Adrenal gland (tissue), 12 donors: ENCODE results near the gene CACNB3. TPM values are rescaled to one million over a fixed set of nuclear protein-coding genes. Genes with fewer than 3 reads are reported as not detected.
"Not testable (repeated sequence)": the region's sequence is repeated elsewhere in the genome, so short reads cannot be mapped to it uniquely, and the experiment has no call there.

Source experiments
- DNase-seq, 7 donors: peaks; one replicate each; pipeline ENCODE4 v3.0.0-alpha.2; 2019 to 2020
- H3K27ac ChIP-seq, 5 donors: fragments of 200-600 bp; sonication (generic) in 4 of 5; 1 replicate in 3 of 5; 2 replicates in 2 of 5; pipeline versions ENCODE4 v1.5.1 to v1.8.0; 2016 to 2020; ENCODE audit warnings: mild to moderate bottlenecking in 1 of 5
- H3K27me3 ChIP-seq: fragments of 200-600 bp; 2 replicates; pipeline ENCODE4 v1.8.0; 2021
- H3K36me3 ChIP-seq, 2 donors: fragments of 200-600 bp; replicated peaks in 1 of 2; 1 replicate in 1 of 2; 2 replicates in 1 of 2; pipeline versions ENCODE4 v1.5.1 to v1.8.0; 2018 to 2022
- H3K4me1 ChIP-seq, 2 donors: fragments of 200-600 bp; replicated peaks in 1 of 2; 1 replicate in 1 of 2; 2 replicates in 1 of 2; pipeline versions ENCODE4 v1.5.1 to v1.8.0; 2018 to 2021
- H3K4me3 ChIP-seq, 4 donors: fragments of 200-600 bp; sonication (generic) in 3 of 4; one replicate each; pipeline ENCODE4 v1.5.1; 2016 to 2018
- H3K9me3 ChIP-seq, 3 donors: fragments of 200-600 bp; sonication (generic) in 1 of 3; replicated peaks in 1 of 3; 1 replicate in 2 of 3; 2 replicates in 1 of 3; pipeline versions ENCODE4 v1.5.1 to v1.8.0; 2016 to 2021
- POLR2A ChIP-seq, 2 donors: fragments of 450-650 bp; IDR thresholded peaks; one replicate each; pipeline ENCODE4 v1.6.1; 2017; ENCODE audit warnings: antibody characterized with exemption in 2 of 2, mild to moderate bottlenecking in 2 of 2, moderate library complexity in 1 of 2
- WGBS, 4 donors: extraction: QIAGEN DNeasy Blood & Tissue Kit in 2 of 4; methylation state at CpG; one replicate each; pipeline versions ENCODE4 v1.1.5 to v1.1.7; 2013 to 2017; 5-methylcytosine and 5-hydroxymethylcytosine counted together
- intact Hi-C, 2 donors: fragments of 100-400 bp; cut with DNase I; formaldehyde crosslinking; loops; one replicate each; pipeline versions ENCODE4 v1.14.1 to v1.15.0; 2022 to 2023
- polyA plus RNA-seq, 3 donors: library from polyadenylated mRNA; stranded (reverse); fragments of 200-250 nt in 2 of 3; fragments of 350-450 nt in 1 of 3; fragmentation: Illumina TruSeq in 1 of 3; extraction: RNeasy Lipid Tissue Mini Kit (QIAGEN cat#74804) in 1 of 3; gene quantifications; one replicate each; pipeline ENCODE4 v1.2.3, GENCODE V29; 2013 to 2014
- total RNA-seq, 9 donors: library from RNA; depleted of rRNA in 4 of 9; stranded (reverse); fragments of >200 nt in 4 of 9; fragments of 120-200 nt in 1 of 9; fragmentation: NEBNext Ultra II Directional in 1 of 9; extraction: Animal tissue kit (Norgen Biotek cat#: 25700) in 1 of 9; gene quantifications; one replicate each; pipeline versions ENCODE4 v1.1.0 to v1.2.4, GENCODE V29; 2013 to 2023
- TF ChIP-seq, protein P1 (sequence below), 6 experiments: fragments of 450-650 bp in 4 of 6; fragments of 200-600 bp in 2 of 6; sonication (generic) in 1 of 6; IDR thresholded peaks; 1 replicate in 5 of 6; 2 replicates in 1 of 6; pipeline versions ENCODE4 v1.5.1 to v1.8.0; 2016 to 2021; ENCODE audit warnings: antibody characterized with exemption in 6 of 6, mild to moderate bottlenecking in 2 of 6, moderate library complexity in 1 of 6
- donor health status: healthy with polysubstance abuse.
- donor health status: Bipolar disorder and iron deficiency.
- donor health status: DM: yes; HTN: yes; CAD: no.
- donor health status: DM: no; HTN: no; CAD: no.
- donor health status: DM: no; HTN: no; CAD: no.
- donor health status: DM: yes; HTN: yes; CAD: no.

Gene CACNB3
- total and polyA plus RNA-seq, 12 donors = 3.9 to 19.5 (median 6.0) TPM

DNA sequence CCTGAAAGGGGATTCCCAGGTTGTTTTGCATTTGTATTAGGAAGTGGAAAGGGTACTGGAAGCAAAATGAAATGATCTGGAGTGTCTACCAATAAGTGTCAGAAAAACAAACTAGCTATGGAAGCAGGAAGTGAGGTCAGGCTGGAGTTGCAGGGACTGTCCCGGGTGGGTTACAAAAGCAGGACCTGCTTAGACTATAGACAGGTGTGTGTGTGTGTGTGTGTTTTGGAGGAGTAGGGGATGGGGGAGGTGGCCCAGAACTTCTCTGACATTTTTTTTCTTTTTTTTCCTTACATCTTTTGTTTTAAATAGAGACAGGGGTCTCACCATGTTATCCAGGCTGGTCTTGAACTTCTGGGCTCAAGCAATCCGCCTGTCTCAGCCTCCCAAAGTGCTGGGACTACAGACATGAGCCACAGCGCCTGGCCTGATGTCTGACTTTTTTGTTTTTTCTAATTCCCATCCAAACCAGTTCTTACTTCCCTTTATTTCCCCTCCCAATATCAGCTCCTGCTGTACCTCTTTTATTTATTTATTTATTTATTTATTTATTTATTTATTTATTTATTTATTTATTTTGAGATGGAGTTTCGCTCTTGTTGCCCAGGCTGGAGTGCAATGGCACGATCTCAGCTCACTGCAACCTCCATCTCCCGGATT, 47.9 kb downstream of the CACNB3 start:
- peaks cover 3% of the 10 kb centered on the region for H3K27me3 ChIP-seq
- H3K4me3 ChIP-seq = peak overlapping the region in 3 of 4 donors; percentile 36 to 68 (median 36)
- H3K4me1 ChIP-seq = peaks cover 0 to 5% of the 10 kb centered on the region in 2 donors
- H3K27ac ChIP-seq = no peak overlapping the region
- no peaks in the 10 kb centered on the region for H3K9me3 ChIP-seq
- DNase-seq = no peak
- 69 to 73% (median 71%) methylated on average over 6 of the region's 6 CpGs for WGBS, 4 donors
- H3K36me3 ChIP-seq = no peaks in the 10 kb centered on the region
- intact Hi-C loops = no loop called here
- TF ChIP-seq, protein P1, sequence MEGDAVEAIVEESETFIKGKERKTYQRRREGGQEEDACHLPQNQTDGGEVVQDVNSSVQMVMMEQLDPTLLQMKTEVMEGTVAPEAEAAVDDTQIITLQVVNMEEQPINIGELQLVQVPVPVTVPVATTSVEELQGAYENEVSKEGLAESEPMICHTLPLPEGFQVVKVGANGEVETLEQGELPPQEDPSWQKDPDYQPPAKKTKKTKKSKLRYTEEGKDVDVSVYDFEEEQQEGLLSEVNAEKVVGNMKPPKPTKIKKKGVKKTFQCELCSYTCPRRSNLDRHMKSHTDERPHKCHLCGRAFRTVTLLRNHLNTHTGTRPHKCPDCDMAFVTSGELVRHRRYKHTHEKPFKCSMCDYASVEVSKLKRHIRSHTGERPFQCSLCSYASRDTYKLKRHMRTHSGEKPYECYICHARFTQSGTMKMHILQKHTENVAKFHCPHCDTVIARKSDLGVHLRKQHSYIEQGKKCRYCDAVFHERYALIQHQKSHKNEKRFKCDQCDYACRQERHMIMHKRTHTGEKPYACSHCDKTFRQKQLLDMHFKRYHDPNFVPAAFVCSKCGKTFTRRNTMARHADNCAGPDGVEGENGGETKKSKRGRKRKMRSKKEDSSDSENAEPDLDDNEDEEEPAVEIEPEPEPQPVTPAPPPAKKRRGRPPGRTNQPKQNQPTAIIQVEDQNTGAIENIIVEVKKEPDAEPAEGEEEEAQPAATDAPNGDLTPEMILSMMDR (IDR thresholded peaks at IDR 0.05) = no peak
- TF ChIP-seq POLR2A (IDR thresholded peaks at IDR 0.05) = no peak

DNA sequence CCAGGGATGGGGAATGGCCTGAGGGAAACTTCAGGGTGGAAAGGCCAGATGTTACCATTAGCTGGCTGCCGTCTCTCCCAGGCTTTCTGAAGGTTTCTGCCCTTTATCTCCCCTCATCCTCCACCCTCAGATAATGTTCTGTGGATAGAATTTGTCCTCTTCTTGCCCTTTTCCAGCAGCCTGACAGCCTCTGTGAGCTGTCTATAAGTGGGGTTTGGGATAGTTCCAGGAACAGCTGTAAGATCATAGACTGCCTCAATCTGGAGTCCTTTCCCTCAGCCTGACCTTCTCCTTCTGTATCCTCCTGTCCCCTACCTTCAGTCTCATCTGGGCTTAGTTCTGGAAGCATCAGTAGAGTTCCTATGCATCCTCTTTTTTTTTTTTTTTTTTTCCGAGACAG, 50.2 kb downstream of the CACNB3 start:
- no peak overlapping the region for H3K27ac ChIP-seq
- peaks cover 0 to 5% of the 10 kb centered on the region in 2 donors for H3K4me1 ChIP-seq
- no peaks in the 10 kb centered on the region for H3K36me3 ChIP-seq
- WGBS, 4 donors = 70 to 86% (median 83%) methylated on average over 2 of the region's 2 CpGs
- TF ChIP-seq POLR2A (IDR thresholded peaks at IDR 0.05) = no peak
- TF ChIP-seq, protein P1 (IDR thresholded peaks at IDR 0.05) = no peak
- no peaks in the 10 kb centered on the region for H3K9me3 ChIP-seq
- no peak overlapping the region for H3K4me3 ChIP-seq
- no peaks in the 10 kb centered on the region for H3K27me3 ChIP-seq
- intact Hi-C loops = no loop called here
- no peak for DNase-seq

DNA sequence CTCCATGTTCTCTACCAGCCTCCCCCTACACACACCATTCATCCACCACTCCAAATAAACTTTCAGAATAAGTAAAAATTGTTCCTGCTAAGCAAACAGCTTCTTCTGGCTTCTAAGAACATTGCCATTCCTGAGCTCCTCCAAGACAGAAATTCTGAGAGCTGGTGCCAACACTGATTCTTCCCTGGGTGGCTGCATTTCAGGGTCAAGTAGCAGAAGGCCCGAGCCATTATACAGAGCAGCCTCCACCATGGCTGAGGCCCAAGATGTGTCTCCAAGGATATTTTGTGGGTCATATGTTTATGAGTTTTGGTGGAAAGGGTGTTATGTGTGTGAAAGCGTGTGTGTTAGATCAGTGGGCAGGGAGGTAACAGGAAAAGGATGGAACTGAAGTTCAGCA, 50.9 kb downstream of the CACNB3 start:
- TF ChIP-seq, protein P1 (IDR thresholded peaks at IDR 0.05) = no peak
- TF ChIP-seq POLR2A (IDR thresholded peaks at IDR 0.05) = no peak
- H3K9me3 ChIP-seq = no peaks in the 10 kb centered on the region
- no peaks in the 10 kb centered on the region for H3K27me3 ChIP-seq
- H3K4me1 ChIP-seq = peaks cover 0 to 5% of the 10 kb centered on the region in 2 donors
- 66 to 81% (median 73%) methylated on average over 2 of the region's 2 CpGs for WGBS, 4 donors
- intact Hi-C loops = no loop called here
- H3K4me3 ChIP-seq = no peak overlapping the region
- H3K27ac ChIP-seq = no peak overlapping the region
- H3K36me3 ChIP-seq = no peaks in the 10 kb centered on the region
- no peak for DNase-seq

DNA sequence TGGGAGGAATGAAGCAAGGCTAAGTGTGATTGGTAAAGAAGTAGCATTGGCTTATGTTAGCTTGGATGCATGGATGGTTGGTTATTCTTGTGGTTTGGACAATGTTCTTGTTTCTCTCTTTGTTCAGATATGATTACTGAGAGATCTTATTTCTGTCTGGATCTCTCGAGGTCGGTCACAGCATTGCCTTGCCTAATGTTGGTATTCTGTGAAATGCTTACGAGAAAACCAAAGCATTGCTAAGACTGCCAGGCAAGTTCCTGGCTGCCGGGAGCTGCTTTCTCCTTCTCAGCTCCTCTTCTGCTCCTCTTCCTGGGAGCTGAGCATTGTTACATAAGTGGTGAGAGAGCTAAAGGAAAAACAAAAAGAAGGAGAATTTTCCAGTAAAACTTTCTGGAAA, 54.8 kb downstream of the CACNB3 start:
- Histone ChIP-seq H3K27ac (no peak overlapping the region), H3K4me1 (no peaks in the 10 kb centered on the region), H3K4me3 (no peak overlapping the region), H3K27me3 (no peaks in the 10 kb centered on the region), H3K36me3 (no peaks in the 10 kb centered on the region), H3K9me3 (no peaks in the 10 kb centered on the region)
- TF ChIP-seq, protein P1 (IDR thresholded peaks at IDR 0.05) = no peak
- TF ChIP-seq POLR2A (IDR thresholded peaks at IDR 0.05) = no peak
- intact Hi-C loops = no loop called here
- WGBS, 4 donors = 75 to 84% (median 81%) methylated on average over 4 of the region's 4 CpGs
- no peak for DNase-seq

DNA sequence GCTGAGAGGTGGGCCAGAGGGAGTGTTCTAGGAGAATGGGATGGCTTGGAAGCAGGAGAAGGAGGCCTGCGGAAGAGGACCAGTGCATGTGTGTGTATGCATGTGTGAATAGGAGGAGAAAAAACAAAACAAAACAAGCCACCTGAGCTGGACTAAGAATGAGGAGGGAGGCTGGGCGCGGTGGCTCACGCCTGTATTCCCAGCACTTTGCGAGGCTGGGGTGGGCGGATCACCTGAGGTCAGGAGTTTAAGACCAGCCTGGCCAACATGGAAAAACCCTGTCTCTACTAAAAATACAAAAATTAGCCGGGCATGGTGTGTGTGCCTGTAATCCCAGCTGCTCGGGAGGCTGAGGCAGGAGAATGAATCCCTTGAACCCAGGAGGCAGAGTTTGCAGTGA, 55.2 kb downstream of the CACNB3 start:
- H3K4me1 ChIP-seq, H3K27me3 ChIP-seq, H3K36me3 ChIP-seq, H3K4me3 ChIP-seq, DNase-seq, H3K9me3 ChIP-seq, H3K27ac ChIP-seq, intact Hi-C loops: not testable (repeated sequence)
- WGBS, 4 donors = 82 to 89% (median 87%) methylated on average over 8 of the region's 8 CpGs
